Stimulated activated CD4-positive, alpha-beta T cell treated with anti-CD3 and anti-CD28 coated beads, TNF-alpha, amount 100 ng/mL, for 1 hour (primary cell): ENCODE data around the gene NRF1.

Experiments used
- DNase-seq, 3 donors: peaks; one replicate each; pipeline ENCODE4 v3.0.0-alpha.2; 2020; ENCODE audit warnings: low read depth in 3 of 3, low spot score in 1 of 3

The NRF1 gene

GRCh38 chr7:129769400-129769774, 157.9 kb downstream of the NRF1 start:
- no peak for DNase-seq

- no peak for DNase-seq
These were observed 158.6 kb downstream of the NRF1 start for GRCh38 chr7:129769866-129770808.

- no peak for DNase-seq
These were observed 159.8 kb downstream of the NRF1 start for GRCh38 chr7:129771201-129771927.

GRCh38 chr7:129771928-129772479, 160.5 kb downstream of the NRF1 start:
- no peak for DNase-seq

GRCh38 chr7:129772646-129773280, 161.2 kb downstream of the NRF1 start:
- no peak for DNase-seq

- no peak for DNase-seq
These were observed 161.8 kb downstream of the NRF1 start for GRCh38 chr7:129773328-129773731.

GRCh38 chr7:129773871-129774270, 162.4 kb downstream of the NRF1 start:
- no peak for DNase-seq

GRCh38 chr7:129774359-129774758, 162.8 kb downstream of the NRF1 start:
- DNase-seq = no peak

- no peak for DNase-seq
These were observed 163.6 kb downstream of the NRF1 start for GRCh38 chr7:129774871-129775694.

- no peak for DNase-seq
These were observed 164.3 kb downstream of the NRF1 start for GRCh38 chr7:129775695-129776361.

- no peak for DNase-seq
These were observed 164.8 kb downstream of the NRF1 start for GRCh38 chr7:129776362-129776722.

- no peak for DNase-seq
These were observed 165.8 kb downstream of the NRF1 start for GRCh38 chr7:129777195-129777844.

GRCh38 chr7:129777993-129778769, 166.7 kb downstream of the NRF1 start:
- DNase-seq = no peak

- no peak for DNase-seq
These were observed 167.5 kb downstream of the NRF1 start for GRCh38 chr7:129778770-129779601.

GRCh38 chr7:129779602-129780256, 168.2 kb downstream of the NRF1 start:
- DNase-seq = no peak

- peak in 2 of 3 donors; percentile 17 to 68 for DNase-seq
These were observed 168.9 kb downstream of the NRF1 start for GRCh38 chr7:129780257-129780973.
